ENCODE measurements around the gene PPP2R5E. TPM values are rescaled to one million over a fixed set of nuclear protein-coding genes. Genes with fewer than 3 reads are reported as not detected.

The PPP2R5E gene
- total RNA-seq, 1 donor from 2014 or later = 43.7 TPM

GRCh38 chr14:63345826-63346225 is 197.4 kb downstream of the PPP2R5E start:
- H3K27ac Mint-ChIP-seq (ENCODE audit: unreplicated experiment) = no peak overlapping the region
- no peaks in the 10 kb centered on the region for H3K9me3 Mint-ChIP-seq (ENCODE audit: unreplicated experiment)
- H3K4me3 Mint-ChIP-seq (ENCODE audit: unreplicated experiment) = no peak overlapping the region
- no peaks in the 10 kb centered on the region for H3K4me1 Mint-ChIP-seq (ENCODE audit: unreplicated experiment)
- DNase-seq (ENCODE audit: low spot score) = no peak
- TF ChIP-seq CTCF (IDR thresholded peaks at IDR 0.05; ENCODE audit: unreplicated experiment) = no peak
- H3K27me3 Mint-ChIP-seq (ENCODE audit: unreplicated experiment) = peaks cover 1% of the 10 kb centered on the region
- H3K36me3 Mint-ChIP-seq (ENCODE audit: low read depth, unreplicated experiment) = no peaks in the 10 kb centered on the region

- TF ChIP-seq CTCF (IDR thresholded peaks at IDR 0.05; ENCODE audit: unreplicated experiment) = no peak
- no peak for DNase-seq (ENCODE audit: low spot score)
- peaks cover 3% of the 10 kb centered on the region for H3K27me3 Mint-ChIP-seq (ENCODE audit: unreplicated experiment)
- H3K36me3 Mint-ChIP-seq (ENCODE audit: low read depth, unreplicated experiment) = no peaks in the 10 kb centered on the region
- H3K4me1 Mint-ChIP-seq (ENCODE audit: unreplicated experiment) = no peaks in the 10 kb centered on the region
- no peaks in the 10 kb centered on the region for H3K9me3 Mint-ChIP-seq (ENCODE audit: unreplicated experiment)
- no peak overlapping the region for H3K4me3 Mint-ChIP-seq (ENCODE audit: unreplicated experiment)
- no peak overlapping the region for H3K27ac Mint-ChIP-seq (ENCODE audit: unreplicated experiment)
Measured at GRCh38 chr14:63344336-63344735, 198.8 kb downstream of the PPP2R5E start.

- DNase-seq (ENCODE audit: low spot score) = no peak
- peaks cover under 1% of the 10 kb centered on the region for H3K9me3 Mint-ChIP-seq (ENCODE audit: unreplicated experiment)
- no peak for TF ChIP-seq CTCF (IDR thresholded peaks at IDR 0.05; ENCODE audit: unreplicated experiment)
- no peaks in the 10 kb centered on the region for H3K4me1 Mint-ChIP-seq (ENCODE audit: unreplicated experiment)
- H3K36me3 Mint-ChIP-seq (ENCODE audit: low read depth, unreplicated experiment) = no peaks in the 10 kb centered on the region
- H3K4me3 Mint-ChIP-seq (ENCODE audit: unreplicated experiment) = no peak overlapping the region
- peaks cover 3% of the 10 kb centered on the region for H3K27me3 Mint-ChIP-seq (ENCODE audit: unreplicated experiment)
- H3K27ac Mint-ChIP-seq (ENCODE audit: unreplicated experiment) = no peak overlapping the region
Measured at GRCh38 chr14:63343878-63344277, 199.3 kb downstream of the PPP2R5E start.

GRCh38 chr14:63342371-63342770 is 200.8 kb downstream of the PPP2R5E start:
- Mint-ChIP-seq H3K9me3 (ENCODE audit: unreplicated experiment) (peaks cover 3% of the 10 kb centered on the region), H3K27ac (ENCODE audit: unreplicated experiment) (no peak overlapping the region), H3K4me1 (ENCODE audit: unreplicated experiment) (no peaks in the 10 kb centered on the region), H3K4me3 (ENCODE audit: unreplicated experiment) (no peak overlapping the region), H3K36me3 (ENCODE audit: low read depth, unreplicated experiment) (no peaks in the 10 kb centered on the region), H3K27me3 (ENCODE audit: unreplicated experiment) (peaks cover 3% of the 10 kb centered on the region)
- TF ChIP-seq CTCF (IDR thresholded peaks at IDR 0.05; ENCODE audit: unreplicated experiment) = no peak
- no peak for DNase-seq (ENCODE audit: low spot score)

GRCh38 chr14:63328787-63329737 is 214.1 kb downstream of the PPP2R5E start:
- DNase-seq (ENCODE audit: low spot score) = no peak
- Mint-ChIP-seq H3K9me3 (ENCODE audit: unreplicated experiment) (no peaks in the 10 kb centered on the region), H3K27me3 (ENCODE audit: unreplicated experiment) (no peaks in the 10 kb centered on the region), H3K4me1 (ENCODE audit: unreplicated experiment) (no peaks in the 10 kb centered on the region), H3K4me3 (ENCODE audit: unreplicated experiment) (no peak overlapping the region), H3K36me3 (ENCODE audit: low read depth, unreplicated experiment) (peaks cover 4% of the 10 kb centered on the region), H3K27ac (ENCODE audit: unreplicated experiment) (no peak overlapping the region)
- no peak for TF ChIP-seq CTCF (IDR thresholded peaks at IDR 0.05; ENCODE audit: unreplicated experiment)

Data from endothelial cell (in vitro differentiated cells).